Measurements from ENCODE around the gene BTBD3. TPM values are rescaled to one million over a fixed set of nuclear protein-coding genes. Genes with fewer than 3 reads are reported as not detected.
A peak's percentile ranks its signal among the peaks of the same experiment; 100 is the strongest.

The BTBD3 gene
- total and polyA plus RNA-seq, 12 donors, result 18.2 to 210 (median 49.3) TPM

DNA sequence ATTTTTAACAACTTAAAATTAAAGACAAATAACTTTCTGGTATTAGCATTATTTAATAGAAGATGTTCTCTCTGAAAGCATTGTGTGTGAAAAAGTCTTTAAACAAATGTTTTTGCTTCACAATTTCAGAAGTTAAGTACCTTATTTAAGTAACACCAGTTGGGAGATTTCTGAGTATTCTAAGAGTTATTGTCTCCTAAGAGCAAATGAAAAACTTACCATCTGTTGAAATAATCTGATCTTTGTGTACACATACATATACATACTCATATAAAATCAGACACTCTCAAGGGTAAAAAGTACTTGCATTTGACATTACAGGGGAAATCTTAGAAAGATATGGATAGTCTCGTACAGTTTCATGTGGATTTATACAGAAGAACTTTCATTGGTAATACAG is 2.4 kb downstream of the BTBD3 start:
- Histone ChIP-seq H3K4me1 (replicated peaks in 1 of 2) (peaks cover 0 to 23% of the 10 kb centered on the region in 2 donors), H3K36me3 (replicated peaks in 1 of 2) (peaks cover 0 to 17% of the 10 kb centered on the region in 2 donors), H3K27me3 (no peaks in the 10 kb centered on the region), H3K9me3 (replicated peaks in 1 of 3) (no peaks in the 10 kb centered on the region), H3K4me3 (peak overlapping the region in 1 of 4 donors; percentile 67), H3K27ac (no peak overlapping the region)
- no peak for DNase-seq
- intact Hi-C loops (cut with DNase I), result no loop called here
- TF ChIP-seq POLR2A (IDR thresholded peaks at IDR 0.05), result no peak
- TF ChIP-seq, protein P1, sequence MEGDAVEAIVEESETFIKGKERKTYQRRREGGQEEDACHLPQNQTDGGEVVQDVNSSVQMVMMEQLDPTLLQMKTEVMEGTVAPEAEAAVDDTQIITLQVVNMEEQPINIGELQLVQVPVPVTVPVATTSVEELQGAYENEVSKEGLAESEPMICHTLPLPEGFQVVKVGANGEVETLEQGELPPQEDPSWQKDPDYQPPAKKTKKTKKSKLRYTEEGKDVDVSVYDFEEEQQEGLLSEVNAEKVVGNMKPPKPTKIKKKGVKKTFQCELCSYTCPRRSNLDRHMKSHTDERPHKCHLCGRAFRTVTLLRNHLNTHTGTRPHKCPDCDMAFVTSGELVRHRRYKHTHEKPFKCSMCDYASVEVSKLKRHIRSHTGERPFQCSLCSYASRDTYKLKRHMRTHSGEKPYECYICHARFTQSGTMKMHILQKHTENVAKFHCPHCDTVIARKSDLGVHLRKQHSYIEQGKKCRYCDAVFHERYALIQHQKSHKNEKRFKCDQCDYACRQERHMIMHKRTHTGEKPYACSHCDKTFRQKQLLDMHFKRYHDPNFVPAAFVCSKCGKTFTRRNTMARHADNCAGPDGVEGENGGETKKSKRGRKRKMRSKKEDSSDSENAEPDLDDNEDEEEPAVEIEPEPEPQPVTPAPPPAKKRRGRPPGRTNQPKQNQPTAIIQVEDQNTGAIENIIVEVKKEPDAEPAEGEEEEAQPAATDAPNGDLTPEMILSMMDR (IDR thresholded peaks at IDR 0.05), result no peak
- WGBS, 4 donors, result 88 to 96% (median 92%) methylated on average over 1 of the region's 1 CpG

DNA sequence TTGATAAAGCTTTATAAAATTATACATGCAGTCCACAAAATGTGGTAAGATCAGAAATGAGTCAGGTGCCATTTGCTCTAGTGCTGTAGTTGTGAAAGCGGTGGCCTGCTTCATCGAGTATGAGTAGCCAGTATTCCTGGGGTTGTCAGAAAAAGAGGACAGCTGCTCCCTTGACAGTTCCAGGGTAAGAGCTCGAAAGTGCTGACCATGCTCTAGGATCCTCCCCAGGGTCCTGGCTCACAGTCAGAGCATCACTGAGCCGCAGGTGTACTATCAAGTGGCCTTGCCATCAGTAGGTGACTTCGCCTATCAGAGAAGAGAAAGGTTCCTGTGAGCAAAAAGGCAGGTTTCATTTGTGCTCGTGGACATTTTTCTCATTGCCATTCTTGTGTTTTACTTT is 3.6 kb downstream of the BTBD3 start:
- H3K27me3 ChIP-seq, result no peaks in the 10 kb centered on the region
- no peak for DNase-seq
- no peak overlapping the region for H3K4me3 ChIP-seq
- TF ChIP-seq, protein P1 (IDR thresholded peaks at IDR 0.05), result no peak
- no peak for TF ChIP-seq POLR2A (IDR thresholded peaks at IDR 0.05)
- peaks cover 0 to 20% of the 10 kb centered on the region in 2 donors for H3K36me3 ChIP-seq (replicated peaks in 1 of 2)
- intact Hi-C loops (cut with DNase I), result no loop called here
- WGBS, 4 donors, result 92 to 99% (median 96%) methylated on average over 6 of the region's 6 CpGs
- no peaks in the 10 kb centered on the region for H3K9me3 ChIP-seq (replicated peaks in 1 of 3)
- H3K27ac ChIP-seq, result no peak overlapping the region
- H3K4me1 ChIP-seq (replicated peaks in 1 of 2), result peaks cover 0 to 23% of the 10 kb centered on the region in 2 donors

DNA sequence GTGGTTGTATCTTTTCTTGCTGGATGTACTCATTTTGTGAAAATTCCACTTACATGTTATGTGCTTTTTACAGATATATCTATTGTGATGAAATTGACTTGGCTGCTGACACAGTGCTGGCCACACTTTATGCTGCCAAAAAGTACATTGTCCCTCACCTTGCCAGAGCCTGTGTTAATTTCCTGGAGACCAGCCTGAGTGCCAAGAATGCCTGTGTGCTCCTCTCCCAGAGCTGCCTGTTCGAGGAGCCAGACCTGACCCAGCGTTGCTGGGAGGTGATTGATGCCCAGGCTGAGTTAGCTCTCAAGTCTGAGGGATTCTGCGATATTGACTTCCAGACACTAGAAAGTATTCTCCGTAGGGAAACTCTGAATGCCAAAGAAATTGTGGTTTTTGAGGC is 4.9 kb downstream of the BTBD3 start:
- WGBS, 4 donors, result 78 to 89% (median 84%) methylated on average over 1 to 4 of the region's 4 CpGs
- no peak for DNase-seq

DNA sequence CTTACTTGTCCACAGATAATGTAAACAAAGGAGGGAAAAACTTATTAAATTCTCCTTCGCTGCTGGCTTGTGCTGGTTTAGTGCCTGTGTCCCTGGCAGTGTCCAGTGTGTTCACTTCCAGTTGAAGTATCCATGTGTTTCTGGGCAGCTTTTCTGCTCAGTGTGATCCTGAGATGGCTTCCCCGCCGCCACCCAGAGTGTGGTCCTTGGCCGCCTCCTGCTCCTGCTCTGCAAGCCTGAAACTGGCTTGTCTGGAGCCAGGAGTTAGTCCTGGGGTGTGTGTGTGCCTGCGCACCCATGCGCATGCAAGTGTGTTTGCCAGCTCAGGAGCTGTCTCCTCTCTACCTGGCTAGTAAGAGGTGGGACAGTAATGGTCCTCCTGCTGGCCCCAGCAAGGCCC is 7.2 kb downstream of the BTBD3 start:
- H3K4me1 ChIP-seq (replicated peaks in 1 of 2), result peaks cover 0 to 11% of the 10 kb centered on the region in 2 donors
- H3K4me3 ChIP-seq, result no peak overlapping the region
- no peaks in the 10 kb centered on the region for H3K27me3 ChIP-seq
- peaks cover 0 to 33% of the 10 kb centered on the region in 2 donors for H3K36me3 ChIP-seq (replicated peaks in 1 of 2)
- H3K9me3 ChIP-seq (replicated peaks in 1 of 3), result no peaks in the 10 kb centered on the region
- no peak for TF ChIP-seq POLR2A (IDR thresholded peaks at IDR 0.05)
- TF ChIP-seq, protein P1 (IDR thresholded peaks at IDR 0.05), result no peak
- H3K27ac ChIP-seq, result no peak overlapping the region
- DNase-seq, result no peak
- intact Hi-C loops (cut with DNase I), result no loop called here
- 96 to 97% (median 96%) methylated on average over 6 of the region's 6 CpGs for WGBS, 4 donors

More for the DNA sequence above, 4.9 kb downstream of the BTBD3 start:
- H3K36me3 ChIP-seq (replicated peaks in 1 of 2), result peaks cover 0 to 24% of the 10 kb centered on the region in 2 donors
- H3K9me3 ChIP-seq (replicated peaks in 1 of 3), result no peaks in the 10 kb centered on the region
- no peaks in the 10 kb centered on the region for H3K27me3 ChIP-seq
- H3K4me1 ChIP-seq (replicated peaks in 1 of 2), result peaks cover 0 to 19% of the 10 kb centered on the region in 2 donors
- intact Hi-C loops (cut with DNase I), result no loop called here
- H3K27ac ChIP-seq, result no peak overlapping the region
- H3K4me3 ChIP-seq, result no peak overlapping the region
- TF ChIP-seq, protein P1 (IDR thresholded peaks at IDR 0.05), result no peak
- TF ChIP-seq POLR2A (IDR thresholded peaks at IDR 0.05), result no peak

Data from adrenal gland (tissue), 12 donors.